Superior temporal gyrus (tissue), 1 donor: ENCODE results near the gene JAKMIP1.
"Not testable (repeated sequence)": the region's sequence is repeated elsewhere in the genome, so short reads cannot be mapped to it uniquely, and the experiment has no call there.

ENCODE experiments used
- DNase-seq: peaks from one replicate; pipeline ENCODE4 v3.0.0-alpha.2; 2016; ENCODE audit errors: extremely low spot score

Gene JAKMIP1

DNA sequence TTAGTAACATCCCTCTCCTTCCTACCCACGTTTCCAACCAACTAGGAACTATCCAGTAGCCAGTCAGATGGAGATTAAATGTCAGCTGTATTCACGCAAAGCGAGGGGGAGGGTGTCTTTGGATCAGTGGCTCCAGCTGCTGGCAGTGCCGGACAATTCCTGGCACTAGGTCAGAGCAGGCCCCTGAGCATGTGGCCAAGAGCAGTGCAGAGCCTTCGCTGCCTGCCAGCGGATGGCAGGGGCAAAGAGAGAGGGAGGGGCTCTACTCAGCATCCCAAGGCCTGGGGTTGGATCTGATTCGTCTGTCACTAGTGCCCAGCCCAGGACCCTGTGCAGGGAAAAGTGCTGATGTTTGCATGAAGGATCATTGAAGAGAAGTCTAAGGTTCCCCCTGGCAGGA lies 28.7 kb upstream of the JAKMIP1 start:
- peak; percentile 81 for DNase-seq

DNA sequence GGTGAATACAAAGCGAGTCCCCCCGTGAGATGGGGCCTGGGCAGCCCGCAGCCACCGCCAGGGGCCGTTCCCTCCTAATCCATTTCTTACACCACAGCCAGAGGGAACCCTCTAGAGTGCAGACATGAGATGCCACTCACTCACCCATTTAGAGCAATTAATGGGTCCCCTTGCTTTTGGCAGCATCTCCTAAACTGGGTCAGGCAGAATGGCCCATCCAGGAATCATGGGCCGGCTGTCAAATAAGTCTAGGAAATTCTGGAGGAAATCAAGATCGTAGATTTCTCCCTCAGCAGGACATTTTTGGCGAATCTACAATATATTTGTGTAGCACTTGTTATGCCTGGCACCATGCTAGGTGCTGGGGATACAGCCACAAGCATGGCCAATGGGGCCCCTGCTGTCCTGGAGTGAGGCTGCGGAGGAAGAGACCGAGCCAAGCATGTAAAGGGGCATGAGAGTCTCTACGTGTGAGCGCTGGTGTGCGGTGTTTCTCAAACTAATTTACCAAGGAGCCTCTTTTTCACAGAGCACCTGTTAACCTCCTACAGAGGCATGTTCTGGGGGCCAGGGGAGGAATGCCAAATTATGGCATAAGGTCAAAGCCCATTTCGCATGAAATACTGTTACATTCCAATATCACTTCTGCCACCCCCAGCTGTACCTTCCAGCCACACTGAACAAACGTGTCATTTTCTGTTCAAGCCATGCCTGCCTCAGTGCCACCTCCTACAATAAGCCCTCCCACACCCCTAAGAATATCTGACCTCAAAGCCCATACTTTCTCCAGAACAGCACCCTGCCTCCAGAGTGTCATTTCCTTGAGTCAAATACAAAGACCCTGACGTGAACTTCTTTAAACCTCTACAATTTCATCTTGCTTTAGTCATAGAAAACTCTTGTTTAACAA lies 28.1 kb upstream of the JAKMIP1 start:
- no peak for DNase-seq

DNA sequence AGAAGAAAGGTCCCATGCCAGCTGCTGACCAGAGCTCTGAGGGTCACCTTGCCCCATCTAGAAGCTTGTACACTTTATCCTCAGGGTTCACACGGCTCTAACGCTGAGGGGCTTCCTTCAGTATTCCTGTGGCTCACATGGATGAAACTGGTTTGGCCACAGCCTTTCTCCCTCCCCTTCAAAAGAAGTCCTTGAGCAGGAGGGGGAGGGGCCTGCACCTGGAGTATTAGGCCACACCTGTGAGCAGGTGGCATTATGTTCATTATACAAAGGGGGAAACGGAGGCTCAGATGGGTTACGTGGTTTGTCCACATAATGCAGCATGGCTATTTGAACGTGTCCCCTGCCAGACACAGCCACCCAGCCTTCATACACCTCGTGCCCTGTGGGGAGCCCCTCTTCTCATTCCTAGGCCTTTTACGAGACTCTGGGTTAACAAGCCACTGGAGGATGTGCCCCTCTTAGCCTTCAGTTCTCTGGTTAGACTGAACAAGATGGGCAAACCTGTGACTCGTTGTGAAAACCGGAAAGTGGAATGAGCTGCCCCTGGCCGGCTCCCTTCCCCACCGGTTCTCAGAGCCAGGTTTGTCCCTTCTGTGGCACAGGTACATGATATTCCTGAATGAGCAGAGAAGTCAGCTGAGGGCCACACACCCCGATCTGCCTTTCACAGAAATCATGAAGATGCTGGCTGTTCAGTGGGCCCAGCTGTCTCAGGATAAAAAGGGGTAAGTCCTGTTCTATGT lies 27.2 kb upstream of the JAKMIP1 start:
- no peak for DNase-seq

DNA sequence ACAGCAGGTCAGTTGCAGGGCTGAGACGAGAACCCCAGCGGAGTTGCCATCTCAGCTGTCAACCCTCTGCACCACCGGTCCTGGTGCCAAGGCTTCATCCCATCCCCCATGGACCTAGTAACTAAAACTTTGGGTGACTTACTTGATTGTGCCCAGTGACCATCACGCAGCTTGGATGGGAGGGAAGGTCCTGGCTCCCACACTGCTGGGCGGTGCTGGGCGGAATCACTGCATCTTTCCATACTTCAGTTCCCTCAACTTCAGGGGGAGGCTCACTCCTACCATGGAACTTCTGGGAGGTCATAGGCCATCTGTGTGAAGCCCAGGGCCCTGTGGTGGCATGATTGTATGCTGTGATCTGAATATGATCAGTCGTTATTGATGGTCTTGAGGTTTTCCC lies 26.2 kb upstream of the JAKMIP1 start:
- no peak for DNase-seq

DNA sequence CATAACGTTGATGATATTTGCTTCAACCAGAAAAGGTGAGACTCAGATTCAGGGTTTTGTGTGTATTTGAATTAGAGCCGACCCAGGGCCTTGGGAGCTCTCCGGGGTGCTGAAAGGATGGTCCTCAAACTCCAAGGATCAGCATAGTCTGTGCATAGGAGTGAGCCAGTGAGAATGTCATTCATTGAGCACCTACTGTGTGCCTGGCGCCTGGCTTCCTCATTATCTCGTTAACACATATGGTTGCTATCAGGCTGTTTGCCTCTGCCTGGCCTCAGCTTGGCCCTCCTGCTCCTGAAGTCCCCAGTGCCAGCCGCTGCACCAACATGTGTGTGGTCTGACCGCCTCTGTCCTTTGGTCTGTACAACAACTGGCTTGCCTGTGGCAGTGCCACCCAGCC lies 25.1 kb upstream of the JAKMIP1 start:
- no peak for DNase-seq

DNA sequence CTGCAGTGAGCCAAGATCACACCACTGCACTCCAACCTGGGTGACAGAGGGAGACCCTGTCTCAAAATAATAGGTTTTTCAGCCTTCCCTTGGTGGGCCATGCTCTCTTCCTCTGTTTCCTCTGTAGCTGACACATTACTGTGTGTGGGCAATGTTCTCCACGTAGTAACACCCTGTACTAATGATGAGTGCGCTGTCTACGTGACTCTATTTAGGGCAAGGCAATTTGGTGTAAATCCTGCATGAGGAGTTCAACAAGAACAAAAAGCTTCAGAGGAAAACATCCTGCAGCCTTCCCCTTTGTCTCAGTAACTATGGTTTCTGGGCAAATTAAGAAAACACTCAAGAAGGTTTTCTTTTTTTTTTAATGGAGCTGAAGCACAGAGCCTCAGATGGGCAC lies 24.4 kb upstream of the JAKMIP1 start:
- DNase-seq: no peak

DNA sequence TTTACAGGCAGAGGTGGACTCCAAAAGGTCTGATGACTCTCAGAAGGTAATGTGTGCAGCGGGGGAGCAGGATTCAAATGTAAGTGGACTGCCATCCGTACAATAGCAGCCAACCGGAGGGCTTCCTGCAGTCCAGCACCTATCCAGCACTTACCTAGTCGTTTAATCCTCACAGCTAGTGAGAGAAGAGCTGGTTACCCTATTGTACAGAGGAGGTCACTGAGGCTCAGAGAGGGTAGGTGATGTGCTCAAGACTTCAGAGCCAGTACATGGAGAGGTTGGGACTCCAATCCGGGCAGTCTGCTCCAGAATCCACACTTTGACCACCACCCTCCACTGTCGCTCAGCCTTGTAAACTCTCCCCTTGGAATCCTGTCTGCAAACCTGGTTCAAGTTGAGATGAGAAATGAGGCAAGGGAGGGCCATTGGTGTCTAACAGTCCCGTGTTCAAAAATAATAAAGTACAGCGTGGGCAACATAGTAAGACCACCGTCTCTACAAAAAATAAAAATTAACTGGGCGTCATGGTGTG lies 22.5 kb upstream of the JAKMIP1 start:
- peak; percentile 73 for DNase-seq

DNA sequence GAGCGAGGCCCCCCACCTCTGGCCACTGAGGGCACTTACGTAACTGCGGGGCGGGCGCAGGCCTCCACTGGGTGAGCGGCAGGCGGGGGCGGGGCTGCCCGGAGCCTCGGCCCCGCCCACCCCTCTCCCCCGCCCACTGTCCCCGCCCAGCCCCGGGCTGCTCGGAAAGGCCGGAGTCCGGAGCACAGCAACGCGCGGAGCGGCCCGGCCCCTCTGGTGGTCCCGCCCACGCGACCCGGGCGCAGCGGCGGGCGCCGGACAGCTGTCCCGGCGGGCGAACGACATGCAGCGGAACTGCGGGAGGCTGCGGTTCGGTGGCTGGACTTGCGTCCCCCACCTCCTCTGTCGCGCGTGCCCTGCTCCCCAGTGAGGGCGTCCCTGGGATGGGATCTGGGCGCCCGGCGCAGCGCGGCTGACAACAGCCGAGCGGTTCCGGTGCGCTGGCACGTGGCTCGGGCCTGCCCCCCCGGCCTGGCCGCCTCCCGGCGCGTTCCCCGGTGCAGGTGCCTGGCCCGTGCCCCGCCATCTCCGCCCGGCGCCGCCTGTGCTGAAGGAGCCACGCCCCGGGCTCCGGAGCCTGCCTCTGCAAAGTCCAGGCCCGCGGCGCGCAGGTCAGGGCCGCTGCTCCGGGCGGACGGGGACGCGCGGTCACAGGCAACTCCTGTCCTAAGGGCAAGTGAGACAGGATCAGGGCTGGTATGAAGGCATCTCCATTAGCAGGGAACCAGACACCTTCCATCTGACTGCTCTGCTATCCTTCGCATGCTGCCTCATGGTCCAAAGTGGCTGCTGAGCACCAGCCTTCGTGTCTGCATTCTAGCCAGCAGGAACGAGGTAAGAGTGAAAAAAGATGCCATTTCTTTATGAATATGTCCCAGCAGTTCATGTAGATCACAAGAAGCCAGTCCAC lies 21.8 kb upstream of the JAKMIP1 start:
- peak; percentile 74 for DNase-seq

DNA sequence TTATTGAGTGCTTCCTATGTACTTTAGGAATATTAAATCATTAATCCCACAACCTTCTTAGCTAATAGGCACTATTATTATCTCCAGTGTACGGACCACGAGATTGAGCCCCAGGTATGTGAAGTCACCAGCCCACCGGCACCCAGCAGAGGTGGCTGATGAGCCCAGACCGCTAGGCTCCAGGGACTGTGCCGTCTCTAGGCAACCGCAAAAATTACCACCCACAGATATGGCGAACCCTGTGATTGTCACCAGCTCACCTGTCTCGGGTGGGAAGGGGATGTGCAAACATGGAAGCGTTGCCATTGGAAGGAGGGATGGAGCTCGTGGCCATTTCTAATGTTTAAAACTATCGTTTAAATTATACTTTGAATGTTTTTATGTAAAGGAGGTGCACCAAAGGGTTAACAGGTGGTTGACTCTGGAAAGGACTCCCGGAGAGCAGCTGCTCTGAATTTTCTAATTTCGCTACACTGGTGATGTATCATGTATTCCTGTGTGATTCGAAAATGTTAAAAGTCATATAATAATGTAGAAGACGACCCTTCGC lies 21.0 kb upstream of the JAKMIP1 start:
- no peak for DNase-seq

DNA sequence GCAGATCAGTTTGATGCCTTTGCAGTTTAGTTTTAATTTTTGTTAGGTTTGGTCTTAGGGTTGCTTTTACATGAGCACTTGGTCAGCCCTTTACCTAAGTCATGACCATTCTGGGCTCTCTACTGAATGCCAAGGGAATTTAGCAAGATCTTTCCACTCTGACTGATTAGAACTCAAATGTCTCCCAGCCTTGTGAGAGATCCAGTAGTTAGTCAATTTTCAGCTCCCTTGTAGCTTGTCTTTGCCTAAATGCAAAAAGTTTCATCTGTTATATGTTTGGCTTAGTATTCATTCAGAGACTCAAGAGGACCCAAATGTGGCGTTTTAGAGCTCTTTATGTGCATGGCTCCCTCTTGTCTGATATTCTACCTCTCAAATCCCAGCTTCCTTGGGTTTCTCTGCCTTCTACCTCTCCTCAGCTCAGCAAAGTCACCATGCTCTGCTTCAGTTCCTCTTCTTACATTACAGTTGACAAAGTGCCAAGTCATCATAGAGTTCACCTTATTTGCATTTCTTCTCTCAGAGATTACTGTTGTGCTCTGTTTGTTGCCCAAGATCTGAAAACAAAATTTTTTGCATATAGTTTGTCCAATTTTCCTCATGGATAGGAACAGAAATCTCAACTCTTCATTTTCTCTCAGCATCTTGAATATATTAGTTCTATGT lies 17.5 kb upstream of the JAKMIP1 start:
- no peak for DNase-seq

DNA sequence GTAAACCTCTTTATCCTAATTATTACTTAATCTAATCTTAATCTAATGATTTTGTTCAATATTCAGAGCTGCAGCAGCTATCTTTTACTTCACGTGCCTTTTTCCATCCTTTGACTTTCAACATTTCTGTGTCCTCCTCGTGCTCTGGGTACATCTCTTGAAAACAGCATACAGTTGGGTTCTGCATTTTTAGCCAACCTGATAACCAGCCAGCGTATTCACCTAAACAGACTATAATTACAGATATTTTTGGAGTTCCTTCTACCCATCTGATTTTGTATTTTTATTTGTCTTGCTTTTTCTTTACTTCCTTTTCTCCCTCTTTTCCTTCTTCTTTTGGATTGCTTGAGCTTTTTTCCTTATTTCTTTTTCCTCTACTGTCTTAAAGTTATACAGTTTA lies 16.2 kb upstream of the JAKMIP1 start:
- DNase-seq: no peak

DNA sequence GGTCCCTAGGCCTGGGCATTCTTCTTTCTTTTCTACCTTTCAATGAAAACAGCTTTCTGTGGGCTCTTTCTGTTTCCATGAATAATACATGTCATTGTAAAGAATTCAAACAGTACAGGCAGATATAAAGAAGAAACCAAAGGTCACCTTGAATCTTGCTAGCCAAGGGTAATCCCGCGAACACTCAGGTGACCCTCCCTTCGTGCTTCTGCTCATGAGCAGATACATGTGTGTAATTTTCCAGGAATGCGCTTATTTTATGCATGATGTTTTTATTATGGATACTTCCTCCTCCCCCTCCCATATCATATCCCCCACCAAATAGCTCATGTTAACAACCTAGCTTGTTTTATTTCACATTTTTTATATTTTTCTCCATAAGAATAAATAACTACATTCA lies 9.6 kb upstream of the JAKMIP1 start:
- DNase-seq: no peak

DNA sequence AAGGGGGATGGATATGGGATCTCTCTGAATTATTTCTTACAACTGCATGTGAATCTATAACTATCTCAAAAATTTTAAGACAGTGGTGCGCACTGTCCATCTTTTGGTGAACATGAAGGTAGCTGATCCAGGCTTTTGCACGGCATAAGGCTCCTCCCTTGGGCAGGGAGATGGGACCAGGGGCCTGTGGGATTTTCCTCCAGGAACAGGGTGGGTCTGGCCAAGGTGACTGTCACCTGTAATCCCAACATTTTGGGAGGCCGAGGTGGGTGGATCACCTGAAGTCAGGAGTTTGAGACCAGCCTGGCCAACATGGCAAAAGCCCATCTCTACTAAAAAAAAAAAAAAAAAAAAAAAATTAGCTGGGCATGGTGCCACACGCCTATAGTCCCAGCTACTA lies 8.9 kb upstream of the JAKMIP1 start:
- DNase-seq: not testable (repeated sequence)

DNA sequence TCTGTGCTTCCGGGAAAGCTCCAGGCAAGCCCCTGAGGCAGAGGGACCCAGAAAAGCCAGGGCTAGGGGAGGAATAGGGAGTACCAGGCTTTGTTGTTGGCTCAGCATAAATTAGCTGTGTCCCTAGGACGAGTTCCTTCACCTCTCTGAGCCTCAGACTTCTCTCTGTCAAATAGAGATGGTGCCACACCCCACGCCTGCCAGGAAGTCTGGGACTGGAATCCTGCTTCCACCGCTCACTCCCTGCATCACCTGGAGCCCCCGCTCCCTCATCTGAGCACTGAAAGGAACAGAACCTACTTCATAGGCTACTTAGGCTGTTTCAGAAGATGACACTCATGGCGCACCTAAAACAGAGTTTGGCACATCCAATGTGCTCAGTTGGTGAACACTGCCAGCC lies 8.1 kb upstream of the JAKMIP1 start:
- DNase-seq: no peak

DNA sequence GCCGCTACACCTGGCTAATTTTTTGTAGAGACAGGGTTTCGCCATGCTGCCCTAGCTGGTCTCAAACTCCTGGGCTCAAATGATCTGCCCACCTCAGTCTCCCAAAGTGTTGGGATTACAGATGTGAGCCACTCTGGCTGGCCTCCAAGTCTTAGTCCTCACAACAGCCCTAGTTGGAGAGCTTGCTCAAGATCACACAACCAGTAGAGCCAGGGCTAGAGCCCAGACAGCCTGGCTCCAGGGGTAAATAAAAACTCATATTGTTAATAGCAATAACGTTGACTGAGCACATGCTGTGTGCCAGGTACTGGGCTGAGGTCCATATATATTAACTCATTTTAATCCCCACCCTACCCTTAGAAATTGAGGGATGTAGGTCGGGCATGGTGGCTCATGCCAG lies 7.3 kb upstream of the JAKMIP1 start:
- no peak for DNase-seq

DNA sequence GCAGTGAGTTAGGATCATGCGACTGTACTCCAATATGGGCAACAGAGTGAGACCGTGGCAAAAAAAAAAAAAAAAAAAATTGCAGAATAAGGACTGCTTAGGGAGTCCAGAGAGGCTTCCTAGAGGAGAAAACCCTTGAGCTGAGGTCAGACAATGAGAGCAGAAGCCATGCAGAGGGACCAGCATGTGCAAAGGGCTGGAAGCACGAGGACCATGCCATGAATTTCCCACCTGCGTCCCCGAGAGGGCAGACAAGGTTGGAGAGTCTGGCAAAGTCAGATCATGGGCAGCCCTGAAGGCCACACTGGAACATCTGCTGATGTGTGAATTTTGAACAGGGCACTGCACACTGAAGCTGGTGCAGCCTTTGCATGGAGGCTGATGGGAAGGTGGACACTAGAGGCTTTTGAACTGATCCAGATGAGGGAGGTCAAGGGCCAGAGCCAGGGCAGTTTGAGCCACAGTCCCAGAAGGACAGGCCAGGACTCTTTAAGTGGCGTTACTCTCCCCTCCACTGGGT lies 6.5 kb upstream of the JAKMIP1 start:
- no peak for DNase-seq

DNA sequence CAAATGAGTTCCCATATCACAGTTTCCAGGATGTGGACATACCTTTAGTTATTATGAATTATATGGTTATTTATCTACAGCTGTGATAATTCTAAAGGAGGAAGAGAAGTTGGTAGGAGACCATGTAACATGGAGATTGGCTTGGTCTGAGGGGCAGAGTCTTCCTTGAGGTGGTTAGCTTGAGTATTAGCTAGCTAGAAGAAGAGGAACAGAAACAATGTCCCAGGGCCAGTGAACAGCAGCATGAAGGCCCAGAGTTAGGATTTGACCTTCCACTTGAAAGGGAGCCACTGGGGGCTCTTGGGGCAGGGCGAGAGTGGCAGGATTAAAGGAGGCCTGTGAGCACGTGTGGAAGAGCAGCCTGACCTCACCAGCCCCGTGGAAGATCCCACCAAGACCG lies 5.6 kb upstream of the JAKMIP1 start:
- no peak for DNase-seq

DNA sequence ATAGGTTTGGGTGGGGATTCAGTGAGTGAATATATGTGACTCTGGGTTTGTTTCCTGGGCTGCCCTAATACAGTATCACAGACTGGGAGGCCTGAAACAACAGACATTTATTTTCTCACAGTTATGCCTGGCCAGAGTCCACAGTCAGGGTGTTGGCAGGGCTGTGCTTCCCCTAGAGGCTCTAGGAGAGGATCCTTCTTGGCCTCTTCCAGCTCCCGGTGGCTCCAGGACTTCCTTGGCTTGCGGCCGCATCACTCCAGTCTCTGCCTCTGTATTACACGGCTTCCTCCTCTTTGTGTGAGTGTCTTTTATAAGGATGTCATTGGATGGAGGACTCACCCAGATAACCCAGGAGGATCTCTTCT lies 5.2 kb upstream of the JAKMIP1 start:
- no peak for DNase-seq

DNA sequence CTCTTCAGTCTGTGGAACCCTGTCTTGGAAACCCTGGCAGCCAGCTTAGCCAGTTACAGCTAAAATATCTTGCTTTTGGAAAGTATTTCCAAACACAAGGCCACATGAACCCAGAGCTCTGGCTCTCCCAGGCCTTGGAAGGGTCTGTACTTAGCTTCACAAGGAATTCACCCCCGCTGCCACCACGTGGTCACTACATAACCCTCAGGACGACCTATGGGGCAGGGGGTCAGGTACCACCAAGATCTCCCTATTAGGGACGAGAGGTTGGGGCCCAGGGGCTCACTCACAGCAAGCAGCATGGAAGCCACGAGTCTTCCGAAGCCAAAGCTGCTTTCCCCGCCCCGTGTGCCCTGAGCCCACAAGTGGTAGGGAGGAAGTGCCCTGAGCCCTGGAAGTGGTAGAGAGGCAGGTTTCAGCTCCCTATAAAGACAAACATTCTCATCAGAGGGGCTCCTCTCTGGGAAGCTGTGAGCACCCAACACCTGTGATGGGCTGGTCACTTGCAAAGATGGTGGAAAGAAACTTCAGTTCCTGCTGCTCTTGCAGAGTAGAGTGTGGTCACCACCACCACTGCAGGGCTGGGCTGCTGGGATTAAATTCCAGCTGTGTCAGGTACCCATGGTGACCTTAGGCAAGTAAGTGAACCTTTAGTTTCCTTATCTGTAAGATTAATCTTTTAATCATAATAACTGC lies 4.7 kb upstream of the JAKMIP1 start:
- no peak for DNase-seq

DNA sequence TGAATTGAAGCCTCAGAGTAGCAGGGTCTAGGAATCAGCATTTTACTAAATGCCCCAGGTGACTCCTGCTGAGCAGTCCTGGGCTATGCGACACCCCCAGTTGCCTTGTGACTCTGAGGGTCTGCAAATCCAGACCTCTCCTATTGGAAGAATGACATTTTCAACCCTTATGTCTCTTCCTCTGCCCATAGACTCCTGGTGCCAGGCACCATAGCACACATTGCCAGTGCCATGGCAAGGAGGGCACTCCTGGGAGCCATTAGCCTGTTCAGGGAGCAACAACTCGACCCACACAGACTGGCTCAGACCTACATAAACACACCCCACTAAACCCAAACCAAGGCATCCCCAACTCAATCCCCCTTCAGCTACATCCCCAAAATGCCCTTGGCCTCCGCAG lies 3.7 kb upstream of the JAKMIP1 start:
- DNase-seq: no peak
